ENCODE measurements around the gene NUTF2.

The NUTF2 gene

DNA sequence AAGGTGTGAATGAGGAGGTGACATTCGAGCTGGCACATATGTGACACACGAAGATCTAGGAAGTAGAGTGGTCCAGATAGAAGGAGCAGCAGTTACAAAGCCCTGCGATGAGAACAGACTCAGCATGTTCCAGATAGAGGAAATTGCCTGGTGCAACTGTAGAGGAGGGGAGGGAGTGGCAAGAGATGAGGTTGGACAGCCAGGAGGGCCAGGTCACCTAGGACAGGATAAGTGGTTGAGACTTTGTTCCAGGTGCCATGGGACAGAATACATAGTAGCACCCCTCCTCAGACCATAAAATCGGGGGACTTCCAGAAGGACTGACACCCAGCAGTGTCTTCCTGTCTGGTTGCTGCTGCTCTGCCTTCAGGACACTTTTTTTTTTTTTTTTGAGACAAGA, 11.8 kb downstream of the NUTF2 start:
- DNase-seq: peak; percentile 14
- WGBS: 94% methylated on average over 4 of the region's 4 CpGs
- H3K4me3 ChIP-seq (ENCODE audit: insufficient read depth in 1 of 2, low read depth in 1 of 2, low read length in 2 of 2): peak overlapping the region in 1 of 2 experiments; percentile 13
- H3K27me3 ChIP-seq (ENCODE audit: control insufficient read depth in 1 of 2, insufficient read depth in 1 of 2, low read length in 2 of 2): no peaks in the 10 kb centered on the region
- H3K9ac ChIP-seq (ENCODE audit: low read length): peak overlapping the region; percentile 91
- no peak overlapping the region for H2AK5ac ChIP-seq (ENCODE audit: low read length, severe bottlenecking)
- no peaks in the 10 kb centered on the region for H3K79me1 ChIP-seq (replicated peaks; ENCODE audit: low read length, poor library complexity, severe bottlenecking)
- no peaks in the 10 kb centered on the region for H3K9me3 ChIP-seq (ENCODE audit: control insufficient read depth, low read length)
- no peak overlapping the region for H2BK5ac ChIP-seq (ENCODE audit: low read depth, low read length, poor library complexity, severe bottlenecking)
- no peak overlapping the region for H3K23ac ChIP-seq (ENCODE audit: low read length in 2 of 2)
- no peak overlapping the region for H3K18ac ChIP-seq (ENCODE audit: low read depth in 1 of 2, low read length in 2 of 2)
- no peak overlapping the region for H2AFZ ChIP-seq (ENCODE audit: low read depth, low read length)
- peaks cover 0 to 50% of the 10 kb centered on the region in 2 experiments for H3K36me3 ChIP-seq (ENCODE audit: control insufficient read depth in 1 of 2, insufficient read depth in 2 of 2, low read depth in 1 of 2, low read length in 2 of 2)
- no peak overlapping the region for H2BK12ac ChIP-seq (ENCODE audit: low read length in 2 of 2)
- H4K91ac ChIP-seq (ENCODE audit: low read length): no peak overlapping the region
- no peak overlapping the region for H2BK15ac ChIP-seq (ENCODE audit: low read depth, poor library complexity, severe bottlenecking)
- H3K4me2 ChIP-seq (ENCODE audit: low read length, poor library complexity, severe bottlenecking): no peak overlapping the region
- no peak overlapping the region for H4K8ac ChIP-seq (ENCODE audit: low read length)
- H3K27ac ChIP-seq (ENCODE audit: low read length, poor library complexity, severe bottlenecking): no peak overlapping the region
- H3K14ac ChIP-seq (ENCODE audit: low read length in 2 of 2): no peak overlapping the region
- no peak overlapping the region for H2BK120ac ChIP-seq (ENCODE audit: low read depth, low read length)
- H3K4me1 ChIP-seq (ENCODE audit: control insufficient read depth, insufficient read depth, low read depth, low read length): peaks cover 39% of the 10 kb centered on the region
- H3K4ac ChIP-seq (ENCODE audit: low read depth in 1 of 2, low read length in 2 of 2): no peak overlapping the region

DNA sequence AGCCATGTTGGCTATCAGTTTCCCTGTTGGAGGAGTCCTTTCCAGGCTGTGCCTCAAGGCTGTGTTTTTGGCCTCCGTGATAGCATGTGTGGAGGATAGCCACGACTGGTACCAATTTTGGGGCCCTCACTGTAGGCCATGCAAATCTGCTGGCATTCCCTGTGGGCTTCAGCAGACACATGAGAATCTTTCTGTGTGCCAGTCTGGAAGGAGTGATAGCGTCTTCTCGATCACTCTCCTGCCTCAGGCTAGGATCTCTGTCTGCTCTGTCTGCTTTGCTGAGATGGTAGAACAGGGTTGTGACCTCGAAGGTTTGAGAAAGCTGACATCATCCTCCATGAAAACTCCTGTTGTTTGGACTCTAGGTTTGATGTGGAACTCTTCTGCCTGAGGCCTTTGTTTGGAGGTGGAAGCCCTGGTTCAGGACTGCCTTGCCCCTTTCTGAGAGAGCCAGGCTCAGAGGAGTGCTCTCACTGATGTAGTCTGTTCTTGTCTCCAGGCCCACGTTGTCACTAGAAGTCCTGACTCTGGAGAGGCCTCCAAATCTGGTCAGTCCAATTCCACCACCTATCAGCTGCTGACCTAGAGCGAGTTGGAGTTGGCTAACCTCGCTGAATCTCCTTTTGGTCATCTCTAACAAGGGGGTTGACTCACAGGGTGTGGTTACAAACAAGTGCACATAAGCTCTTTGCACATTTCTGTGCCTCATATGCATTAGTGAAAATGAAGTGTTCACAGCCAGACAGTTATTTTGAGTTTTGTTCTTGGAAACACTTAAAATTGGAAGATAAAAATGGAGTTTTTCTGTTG, 14.1 kb downstream of the NUTF2 start:
- no peak overlapping the region for H2BK120ac ChIP-seq (ENCODE audit: low read depth, low read length)
- H3K9me3 ChIP-seq (ENCODE audit: control insufficient read depth, low read length): no peaks in the 10 kb centered on the region
- H3K18ac ChIP-seq (ENCODE audit: low read depth in 1 of 2, low read length in 2 of 2): no peak overlapping the region
- H3K4me3 ChIP-seq (ENCODE audit: insufficient read depth in 1 of 2, low read depth in 1 of 2, low read length in 2 of 2): peak overlapping the region in 1 of 2 experiments; percentile 17
- no peak overlapping the region for H2BK5ac ChIP-seq (ENCODE audit: low read depth, low read length, poor library complexity, severe bottlenecking)
- no peak overlapping the region for H3K23ac ChIP-seq (ENCODE audit: low read length in 2 of 2)
- no peak overlapping the region for H3K4me2 ChIP-seq (ENCODE audit: low read length, poor library complexity, severe bottlenecking)
- peaks cover 6 to 59% of the 10 kb centered on the region in 2 experiments for H3K36me3 ChIP-seq (ENCODE audit: control insufficient read depth in 1 of 2, insufficient read depth in 2 of 2, low read depth in 1 of 2, low read length in 2 of 2)
- no peak overlapping the region for H3K27ac ChIP-seq (ENCODE audit: low read length, poor library complexity, severe bottlenecking)
- H3K9ac ChIP-seq (ENCODE audit: low read length): peak overlapping the region; percentile 85
- H3K14ac ChIP-seq (ENCODE audit: low read length in 2 of 2): no peak overlapping the region
- no peaks in the 10 kb centered on the region for H3K27me3 ChIP-seq (ENCODE audit: control insufficient read depth in 1 of 2, insufficient read depth in 1 of 2, low read length in 2 of 2)
- H2BK12ac ChIP-seq (ENCODE audit: low read length in 2 of 2): no peak overlapping the region
- peaks cover 1% of the 10 kb centered on the region for H3K79me1 ChIP-seq (replicated peaks; ENCODE audit: low read length, poor library complexity, severe bottlenecking)
- no peak overlapping the region for H4K91ac ChIP-seq (ENCODE audit: low read length)
- H4K8ac ChIP-seq (ENCODE audit: low read length): no peak overlapping the region
- no peak overlapping the region for H3K4ac ChIP-seq (ENCODE audit: low read depth in 1 of 2, low read length in 2 of 2)
- H2AK5ac ChIP-seq (ENCODE audit: low read length, severe bottlenecking): no peak overlapping the region
- H3K4me1 ChIP-seq (ENCODE audit: control insufficient read depth, insufficient read depth, low read depth, low read length): peaks cover 42% of the 10 kb centered on the region
- peak; percentile 68 for DNase-seq
- H2AFZ ChIP-seq (ENCODE audit: low read depth, low read length): no peak overlapping the region
- 82% methylated on average over 8 of the region's 8 CpGs for WGBS
- no peak overlapping the region for H2BK15ac ChIP-seq (ENCODE audit: low read depth, poor library complexity, severe bottlenecking)

DNA sequence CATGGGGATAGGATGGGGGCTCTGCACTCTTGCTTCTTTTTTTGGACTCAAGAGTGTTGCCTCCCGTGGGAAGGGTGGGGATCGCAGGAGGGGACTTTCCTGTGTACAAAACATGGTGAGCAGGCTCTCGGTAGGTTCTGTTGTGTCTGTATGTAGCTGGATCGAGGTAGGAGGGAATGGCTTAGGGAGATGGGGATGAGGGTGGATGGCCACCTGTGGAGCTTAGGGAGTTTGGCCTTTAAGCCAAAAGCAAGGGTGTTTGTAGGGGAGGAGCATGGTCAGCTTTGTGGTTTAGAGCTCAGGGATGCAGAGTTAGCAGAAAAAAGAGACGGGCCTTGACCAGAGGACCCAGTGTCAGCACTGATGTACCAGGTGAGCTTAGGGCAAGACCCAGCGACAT, 15.1 kb downstream of the NUTF2 start:
- no peak overlapping the region for H2BK12ac ChIP-seq (ENCODE audit: low read length in 2 of 2)
- H3K36me3 ChIP-seq (ENCODE audit: control insufficient read depth in 1 of 2, insufficient read depth in 2 of 2, low read depth in 1 of 2, low read length in 2 of 2): peaks cover 16 to 62% of the 10 kb centered on the region in 2 experiments
- H3K9ac ChIP-seq (ENCODE audit: low read length): peak overlapping the region; percentile 85
- H3K23ac ChIP-seq (ENCODE audit: low read length in 2 of 2): no peak overlapping the region
- 96% methylated on average over 6 of the region's 6 CpGs for WGBS
- no peak overlapping the region for H4K8ac ChIP-seq (ENCODE audit: low read length)
- no peak overlapping the region for H2BK5ac ChIP-seq (ENCODE audit: low read depth, low read length, poor library complexity, severe bottlenecking)
- peaks cover 1% of the 10 kb centered on the region for H3K79me1 ChIP-seq (replicated peaks; ENCODE audit: low read length, poor library complexity, severe bottlenecking)
- no peak overlapping the region for H3K4me2 ChIP-seq (ENCODE audit: low read length, poor library complexity, severe bottlenecking)
- no peak for DNase-seq
- H3K4me1 ChIP-seq (ENCODE audit: control insufficient read depth, insufficient read depth, low read depth, low read length): peaks cover 40% of the 10 kb centered on the region
- no peak overlapping the region for H3K18ac ChIP-seq (ENCODE audit: low read depth in 1 of 2, low read length in 2 of 2)
- no peak overlapping the region for H4K91ac ChIP-seq (ENCODE audit: low read length)
- H3K14ac ChIP-seq (ENCODE audit: low read length in 2 of 2): no peak overlapping the region
- no peak overlapping the region for H2BK15ac ChIP-seq (ENCODE audit: low read depth, poor library complexity, severe bottlenecking)
- H3K4me3 ChIP-seq (ENCODE audit: insufficient read depth in 1 of 2, low read depth in 1 of 2, low read length in 2 of 2): no peak overlapping the region
- no peak overlapping the region for H3K4ac ChIP-seq (ENCODE audit: low read depth in 1 of 2, low read length in 2 of 2)
- no peak overlapping the region for H2AK5ac ChIP-seq (ENCODE audit: low read length, severe bottlenecking)
- no peak overlapping the region for H2BK120ac ChIP-seq (ENCODE audit: low read depth, low read length)
- no peaks in the 10 kb centered on the region for H3K27me3 ChIP-seq (ENCODE audit: control insufficient read depth in 1 of 2, insufficient read depth in 1 of 2, low read length in 2 of 2)
- H2AFZ ChIP-seq (ENCODE audit: low read depth, low read length): no peak overlapping the region
- H3K27ac ChIP-seq (ENCODE audit: low read length, poor library complexity, severe bottlenecking): no peak overlapping the region
- H3K9me3 ChIP-seq (ENCODE audit: control insufficient read depth, low read length): no peaks in the 10 kb centered on the region

DNA sequence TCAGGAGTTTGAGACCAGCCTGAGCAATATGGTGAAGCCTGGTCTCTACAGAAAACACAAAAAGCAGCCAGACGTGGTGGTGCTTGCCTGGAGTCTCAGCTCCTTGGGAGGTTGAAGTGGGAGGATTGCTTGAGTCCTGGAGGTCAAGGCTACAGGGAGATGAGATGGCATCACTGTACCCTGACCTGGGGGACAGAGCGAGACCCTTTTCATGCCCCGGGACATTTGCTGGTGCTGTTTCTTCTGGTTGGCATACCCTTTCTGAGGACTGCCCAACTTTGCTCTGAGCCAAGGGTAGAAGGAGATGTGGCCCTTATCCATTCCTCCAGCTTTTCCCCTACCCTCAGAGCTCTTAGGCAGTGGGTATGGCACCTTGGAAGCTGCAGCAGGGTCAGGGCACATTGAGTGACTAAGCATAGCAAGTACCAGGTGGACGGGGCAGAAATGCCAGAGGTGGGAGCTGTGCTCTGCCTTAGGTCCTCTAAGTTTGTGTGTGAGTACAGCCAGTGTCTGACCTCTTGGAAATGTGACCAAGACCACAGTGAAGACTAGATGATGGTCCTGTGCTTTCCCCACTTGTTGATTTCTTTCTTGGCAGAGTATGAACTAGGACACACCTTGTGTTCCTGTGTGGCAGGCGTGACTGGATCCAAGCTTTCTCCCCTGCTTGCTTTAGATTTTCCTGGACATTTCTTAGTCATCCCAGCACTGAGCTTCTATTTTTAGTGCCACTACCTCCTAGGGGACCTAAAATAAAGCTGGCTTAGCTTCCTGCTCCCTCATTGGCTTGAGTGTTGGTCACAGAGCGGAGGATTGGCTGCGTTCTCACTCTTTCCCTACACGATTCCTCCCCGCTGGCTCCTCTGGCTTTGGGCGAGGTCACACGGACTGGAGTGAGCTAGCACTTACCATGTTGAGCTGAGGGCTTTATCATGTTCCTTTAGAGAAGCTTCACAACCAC, 16.2 kb downstream of the NUTF2 start:
- Histone ChIP-seq H3K27ac (ENCODE audit: low read length, poor library complexity, severe bottlenecking) (no peak overlapping the region), H3K36me3 (ENCODE audit: control insufficient read depth in 1 of 2, insufficient read depth in 2 of 2, low read depth in 1 of 2, low read length in 2 of 2) (peaks cover 24 to 70% of the 10 kb centered on the region in 2 experiments), H3K4me2 (ENCODE audit: low read length, poor library complexity, severe bottlenecking) (no peak overlapping the region), H3K9me3 (ENCODE audit: control insufficient read depth, low read length) (no peaks in the 10 kb centered on the region), H3K27me3 (ENCODE audit: control insufficient read depth in 1 of 2, insufficient read depth in 1 of 2, low read length in 2 of 2) (no peaks in the 10 kb centered on the region), H3K4me1 (ENCODE audit: control insufficient read depth, insufficient read depth, low read depth, low read length) (peaks cover 31% of the 10 kb centered on the region), H2BK12ac (ENCODE audit: low read length in 2 of 2) (peak overlapping the region in 1 of 2 experiments; percentile 34), H3K9ac (ENCODE audit: low read length) (peak overlapping the region; percentile 85), H2AFZ (ENCODE audit: low read depth, low read length) (no peak overlapping the region), H4K8ac (ENCODE audit: low read length) (no peak overlapping the region), H2AK5ac (ENCODE audit: low read length, severe bottlenecking) (no peak overlapping the region), H2BK120ac (ENCODE audit: low read depth, low read length) (no peak overlapping the region), H3K4ac (ENCODE audit: low read depth in 1 of 2, low read length in 2 of 2) (peak overlapping the region in 1 of 2 experiments; percentile 26), H2BK5ac (ENCODE audit: low read depth, low read length, poor library complexity, severe bottlenecking) (no peak overlapping the region), H3K18ac (ENCODE audit: low read depth in 1 of 2, low read length in 2 of 2) (peak overlapping the region in 1 of 2 experiments; percentile 71), H2BK15ac (ENCODE audit: low read depth, poor library complexity, severe bottlenecking) (no peak overlapping the region), H3K23ac (ENCODE audit: low read length in 2 of 2) (no peak overlapping the region), H3K79me1 (replicated peaks; ENCODE audit: low read length, poor library complexity, severe bottlenecking) (peaks cover 6% of the 10 kb centered on the region), H4K91ac (ENCODE audit: low read length) (no peak overlapping the region), H3K4me3 (ENCODE audit: insufficient read depth in 1 of 2, low read depth in 1 of 2, low read length in 2 of 2) (peak overlapping the region in 1 of 2 experiments; percentile 65), H3K14ac (ENCODE audit: low read length in 2 of 2) (no peak overlapping the region)
- DNase-seq: peak; percentile 73
- 87% methylated on average over 11 of the region's 11 CpGs for WGBS
